HG03469 (cell line): ENCODE measurements around the gene ZNF366.
A peak's percentile ranks its signal among the peaks of the same experiment; 100 is the strongest.

ENCODE experiments used
- ATAC-seq: cut with Tn5 transposase; IDR thresholded peaks from one replicate; pipeline ENCODE4 v1.9.1; 2021; ENCODE audit warnings: mild to moderate bottlenecking, moderate library complexity, moderate number of reproducible peaks; ENCODE audit not compliant: unreplicated experiment

The ZNF366 gene

GRCh38 chr5:72523960-72524582 is 16.9 kb upstream of the ZNF366 start:
- ATAC-seq, result no peak

DNA sequence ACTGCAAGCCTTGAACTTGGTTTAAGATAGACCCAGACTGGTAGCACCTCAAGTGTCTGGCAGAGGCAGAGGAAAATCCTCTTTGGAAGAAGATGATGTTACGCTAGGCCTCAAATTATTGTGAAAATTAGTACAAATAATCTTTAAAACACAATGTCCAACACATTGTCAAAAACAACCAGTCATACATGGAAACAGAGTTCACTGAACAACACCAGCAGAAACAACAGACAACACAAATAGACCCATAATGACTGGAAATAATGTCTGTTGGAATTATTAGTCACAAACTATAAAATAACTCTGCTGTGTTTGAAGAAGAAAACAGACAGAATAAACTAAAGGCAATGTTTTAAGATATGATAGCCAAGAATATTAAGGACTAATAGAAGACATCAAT is 15.4 kb upstream of the ZNF366 start:
- ATAC-seq, result no peak

DNA sequence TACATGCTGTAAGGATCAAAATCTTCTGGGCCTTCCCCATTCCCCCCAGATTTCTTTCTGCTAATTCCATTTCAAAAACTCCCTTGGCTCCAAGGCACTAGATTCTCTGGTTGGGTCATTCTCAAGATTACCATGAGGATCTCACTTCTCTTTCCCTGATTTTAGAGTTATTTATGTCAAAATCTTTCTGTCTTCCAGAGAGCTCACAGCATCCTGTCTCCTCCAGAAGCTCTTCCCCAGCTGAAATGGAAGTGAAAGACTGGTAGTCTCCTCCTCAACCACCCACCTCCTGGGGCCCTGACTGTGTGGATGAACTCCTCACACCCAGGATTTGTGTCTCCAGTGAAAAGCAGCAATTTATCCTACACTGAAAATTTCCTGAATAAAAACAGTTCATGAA is 11.9 kb upstream of the ZNF366 start:
- no peak for ATAC-seq

DNA sequence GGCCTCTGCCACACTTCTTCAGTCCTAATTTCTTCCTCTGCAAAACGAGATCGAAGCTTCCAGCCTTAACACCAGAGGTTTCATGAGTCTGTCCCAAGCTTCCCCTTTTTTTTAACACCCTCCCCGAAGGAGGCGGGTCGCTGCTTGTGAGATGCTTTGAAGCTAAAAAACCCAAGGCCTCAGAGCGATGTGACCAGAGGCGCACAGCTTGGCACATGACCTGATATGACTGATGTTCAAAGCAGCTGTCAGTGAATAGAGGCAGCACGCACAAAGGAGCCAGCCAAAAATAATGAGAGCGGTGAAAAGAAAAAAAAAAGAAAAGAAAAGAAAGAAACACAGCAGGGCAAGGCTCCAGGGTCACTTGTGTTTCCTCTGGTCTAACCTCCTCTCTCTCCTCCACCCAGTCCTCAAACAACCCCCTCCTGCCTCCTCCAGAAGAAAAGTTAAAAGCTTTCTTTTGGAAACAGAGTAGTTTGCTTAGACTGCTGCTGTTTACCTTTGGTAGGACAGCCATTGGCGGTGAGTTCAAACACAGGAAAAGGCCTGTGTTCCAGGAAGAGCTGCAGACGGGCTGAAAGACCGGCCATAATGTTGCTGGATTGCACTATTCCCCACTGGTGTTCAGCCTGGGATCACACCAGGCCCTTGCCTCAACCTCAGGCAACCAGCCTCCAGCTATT is 10.9 kb upstream of the ZNF366 start:
- ATAC-seq, result no peak

DNA sequence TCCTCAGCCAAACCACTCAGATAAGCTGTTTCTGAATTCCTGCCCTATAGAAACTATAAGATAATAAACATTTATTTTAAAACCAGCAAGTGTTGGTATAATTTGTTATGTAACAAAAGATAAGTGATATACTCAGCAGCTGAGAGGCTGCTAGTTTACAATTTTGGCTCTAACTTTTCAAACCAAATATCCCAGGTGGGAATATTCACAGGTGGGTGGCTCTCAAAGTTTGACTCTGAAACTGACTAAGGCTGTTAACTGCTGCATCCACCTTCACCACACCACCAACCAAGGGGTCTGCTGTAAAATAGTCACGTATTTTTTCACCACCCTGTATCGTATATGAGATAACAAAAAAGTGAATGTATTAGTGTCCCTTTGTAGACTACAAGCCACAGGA is 9.7 kb upstream of the ZNF366 start:
- no peak for ATAC-seq

GRCh38 chr5:72515211-72515610 is 8.0 kb upstream of the ZNF366 start:
- ATAC-seq, result no peak

- ATAC-seq, result no peak
Observed at GRCh38 chr5:72512593-72512860, 5.3 kb upstream of the ZNF366 start.

GRCh38 chr5:72511774-72512592 is 4.8 kb upstream of the ZNF366 start:
- no peak for ATAC-seq

- no peak for ATAC-seq
Observed at GRCh38 chr5:72511366-72511765, 4.2 kb upstream of the ZNF366 start.

- no peak for ATAC-seq
Observed at GRCh38 chr5:72510610-72511181, 3.5 kb upstream of the ZNF366 start.

DNA sequence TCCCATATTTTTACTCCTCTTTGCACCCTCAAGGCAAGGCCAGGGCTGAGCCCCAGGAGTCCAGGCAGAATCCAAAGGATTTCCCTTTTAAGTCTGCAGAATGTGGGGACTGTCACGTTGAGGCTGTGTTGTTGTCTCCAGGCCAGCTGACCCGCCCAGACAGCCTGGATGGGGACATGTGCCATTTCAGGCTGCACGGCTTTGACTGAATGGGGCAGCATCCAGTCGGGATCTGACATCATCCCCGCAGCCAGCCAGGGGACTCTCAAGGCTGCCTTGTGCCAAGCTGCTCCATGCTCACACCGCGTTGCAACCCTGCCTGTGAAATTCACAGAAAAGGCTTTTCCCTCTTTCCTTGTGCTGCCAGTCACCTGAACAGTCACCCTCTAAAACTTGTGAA is 2.2 kb upstream of the ZNF366 start:
- ATAC-seq, result no peak

DNA sequence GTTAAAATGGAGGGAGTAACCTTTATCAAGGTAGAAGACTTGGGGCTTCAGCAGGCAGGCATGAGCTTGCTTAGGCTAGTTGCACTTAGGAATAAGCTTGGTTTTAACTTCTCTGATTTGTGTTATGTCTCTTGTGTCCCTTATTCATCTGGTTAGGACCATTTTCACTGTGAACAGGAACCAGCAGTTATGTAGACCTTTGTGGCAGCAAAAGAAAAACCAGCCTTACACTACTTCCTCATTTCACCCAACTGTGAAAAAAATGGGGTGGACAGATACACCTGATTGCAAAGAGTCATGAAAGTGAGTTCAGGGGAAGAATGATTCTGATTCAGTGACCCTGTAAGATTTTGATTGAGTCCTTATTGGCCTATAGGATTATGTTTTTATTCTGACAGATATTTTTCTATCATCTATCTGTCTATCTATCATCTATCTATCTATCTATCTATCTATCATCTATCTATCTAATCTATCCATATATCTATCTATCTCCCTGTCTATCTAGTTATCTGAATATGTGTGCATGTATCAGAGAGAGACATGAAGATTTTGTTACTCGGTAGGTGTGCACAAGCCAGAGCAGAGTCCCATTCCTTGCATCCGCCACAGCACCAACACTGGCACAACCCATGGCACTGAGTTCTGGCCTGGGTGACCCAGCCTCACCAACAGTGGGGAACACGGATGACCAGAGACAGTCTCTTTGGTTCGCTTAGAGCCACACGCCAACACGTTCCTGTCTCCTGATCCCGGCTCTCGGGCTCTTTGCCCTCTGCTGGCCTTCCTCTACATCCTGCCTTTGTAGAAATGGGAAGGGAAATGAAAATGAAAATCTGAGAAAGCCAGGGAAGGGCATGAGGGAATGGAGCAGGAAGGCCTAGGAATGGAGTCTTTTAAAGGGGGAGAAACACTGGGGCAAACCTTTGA is 1.3 kb upstream of the ZNF366 start:
- peak; percentile 92 for ATAC-seq

GRCh38 chr5:72507907-72508238 is 663 bp upstream of the ZNF366 start:
- no peak for ATAC-seq

DNA sequence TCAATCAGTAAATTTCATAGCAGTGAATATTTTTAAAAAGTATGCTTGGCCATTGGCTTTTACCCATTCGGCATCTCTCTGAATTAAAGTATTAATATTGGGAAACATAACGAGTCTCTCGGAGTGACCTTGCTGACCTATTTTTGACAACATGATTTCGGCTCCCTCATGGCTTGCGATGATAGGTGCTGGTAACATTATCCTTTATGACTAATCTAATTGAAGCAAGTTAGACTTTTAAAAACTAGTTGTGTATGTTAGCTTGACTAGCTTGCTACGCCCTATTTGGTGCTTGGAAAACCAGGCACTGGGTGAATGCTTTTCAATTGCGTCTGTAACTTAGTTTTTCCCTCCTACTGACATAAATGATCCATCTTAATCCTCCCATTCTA is 1.1 kb downstream of the ZNF366 start:
- ATAC-seq, result no peak

DNA sequence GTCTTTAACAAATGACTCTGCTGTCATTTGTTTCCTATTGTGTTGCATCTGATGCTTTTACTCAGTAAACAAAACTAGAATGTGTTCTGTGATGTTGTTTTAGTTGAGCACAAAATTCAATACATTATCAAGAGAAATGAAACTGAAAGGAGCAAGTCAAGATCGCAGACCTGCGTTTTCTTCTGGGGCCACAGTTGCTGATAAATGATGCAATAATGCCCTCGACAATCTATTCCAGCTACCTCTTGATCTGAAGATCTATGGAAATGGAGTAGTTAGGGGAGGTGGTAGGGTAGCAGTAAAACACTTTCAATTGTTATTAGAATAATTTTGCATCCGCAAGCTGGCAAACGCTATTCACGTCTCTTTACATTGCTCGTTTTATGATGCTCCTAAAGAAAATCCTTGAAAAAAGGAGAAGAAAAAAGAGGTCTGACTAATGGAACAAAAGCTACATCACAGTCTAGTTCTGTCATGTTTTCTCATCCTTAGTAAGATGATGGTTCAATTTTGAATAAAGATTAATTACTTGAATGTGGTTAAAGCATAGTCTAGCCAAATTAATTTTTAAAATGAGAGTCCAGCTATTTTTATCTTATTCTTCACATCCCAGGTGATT is 1.6 kb downstream of the ZNF366 start:
- no peak for ATAC-seq

DNA sequence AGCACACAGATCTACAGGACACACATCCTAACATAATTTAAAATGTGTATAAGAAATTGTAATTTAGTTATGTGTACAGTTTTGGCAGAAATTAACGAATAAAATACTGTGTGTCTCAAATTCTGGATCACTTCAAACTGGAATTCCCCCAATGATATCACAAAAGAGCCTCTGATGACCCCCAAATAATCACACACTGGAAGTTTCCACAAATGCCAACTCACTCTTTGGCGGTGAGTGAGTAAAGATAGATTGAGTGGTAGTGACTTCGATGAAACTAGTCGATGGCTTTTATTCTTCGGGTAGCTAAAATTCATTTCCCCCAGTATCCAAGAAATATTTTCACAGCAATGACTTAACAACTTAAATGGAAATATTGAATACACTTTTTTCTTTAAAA is 2.2 kb downstream of the ZNF366 start:
- ATAC-seq, result no peak

GRCh38 chr5:72503888-72504491 is 3.2 kb downstream of the ZNF366 start:
- no peak for ATAC-seq

GRCh38 chr5:72501488-72501887 is 5.7 kb downstream of the ZNF366 start:
- ATAC-seq, result no peak

- ATAC-seq, result no peak
Observed at GRCh38 chr5:72499730-72500129, 7.5 kb downstream of the ZNF366 start.

- no peak for ATAC-seq
Observed at GRCh38 chr5:72499090-72499489, 8.1 kb downstream of the ZNF366 start.
